Adrenal gland (tissue), 5 donors: Measurements from ENCODE around the gene CCPG1.
"Not testable (repeated sequence)": the region's sequence is repeated elsewhere in the genome, so short reads cannot be mapped to it uniquely, and the experiment has no call there.

Source experiments
- CTCF ChIP-seq, 6 experiments: fragments of 450-650 bp in 4 of 6; fragments of 200-600 bp in 2 of 6; sonication (generic) in 1 of 6; IDR thresholded peaks; 1 replicate in 5 of 6; 2 replicates in 1 of 6; pipeline versions ENCODE4 v1.5.1 to v1.8.0; 2016 to 2021; ENCODE audit warnings: antibody characterized with exemption in 6 of 6, mild to moderate bottlenecking in 2 of 6, moderate library complexity in 1 of 6
- POLR2A ChIP-seq, 2 donors: fragments of 450-650 bp; IDR thresholded peaks; one replicate each; pipeline ENCODE4 v1.6.1; 2017; ENCODE audit warnings: antibody characterized with exemption in 2 of 2, mild to moderate bottlenecking in 2 of 2, moderate library complexity in 1 of 2
- donor health status: DM: no; HTN: no; CAD: no.

GRCh38 chr15:55400050-55400449, 8.1 kb downstream of the CCPG1 start:
- not testable (repeated sequence) for TF ChIP-seq CTCF, POLR2A (IDR thresholded peaks at IDR 0.05)
